Dedifferentiated amniotic fluid mesenchymal stem cell (primary cell): ENCODE data around the gene XPNPEP3.

ENCODE experiments used
- DNase-seq: peaks from one replicate; pipeline ENCODE4 v3.0.0-alpha.2; 2016; ENCODE audit errors: extremely low spot score

XPNPEP3 gene

GRCh38 chr22:40939202-40939601, 82.3 kb downstream of the XPNPEP3 start:
- no peak for DNase-seq

DNA sequence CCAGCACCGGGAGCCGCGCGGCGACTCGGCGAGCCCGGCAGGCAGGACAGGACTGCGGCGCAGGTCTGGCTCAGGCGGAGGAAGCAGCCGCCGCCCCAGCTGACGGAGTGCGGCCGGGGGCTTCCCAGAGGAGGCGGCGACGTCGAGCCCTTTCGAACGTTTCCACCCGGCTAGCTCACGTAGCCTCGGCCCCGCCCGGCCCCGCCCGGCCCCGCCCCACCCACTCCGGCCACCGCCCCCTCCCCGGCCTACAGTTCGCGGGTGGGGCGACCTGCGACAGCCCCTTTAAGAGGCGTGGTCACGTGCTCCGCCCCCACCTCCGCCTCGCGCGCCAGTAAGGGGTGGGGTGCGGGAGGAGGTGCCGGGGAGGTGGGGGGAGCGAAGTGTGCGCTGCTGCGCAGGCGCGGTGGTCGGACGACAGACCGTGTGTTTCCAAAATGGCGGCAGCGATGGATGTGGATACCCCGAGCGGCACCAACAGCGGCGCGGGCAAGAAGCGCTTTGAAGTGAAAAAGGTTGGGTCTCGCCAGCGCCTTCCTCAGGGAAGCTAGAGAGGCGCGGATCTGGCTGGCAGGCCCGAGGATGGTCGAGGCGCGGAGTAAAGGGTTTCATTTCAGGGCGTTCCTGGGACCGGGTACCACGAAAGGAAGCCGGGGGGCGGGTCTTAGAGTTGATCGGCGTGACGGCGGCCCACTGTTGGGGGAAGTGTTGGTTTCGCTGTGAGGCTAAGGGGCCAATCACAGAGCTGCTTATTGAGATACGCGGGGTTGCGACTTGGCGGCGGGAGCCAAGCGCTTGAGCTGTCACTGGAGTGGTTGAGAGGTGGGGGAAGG, 94.2 kb downstream of the XPNPEP3 start, which contains the start of gene RBX1:
RBX1 (plus strand) TSS at position 417 of the 833 bp plus-strand sequence; CDS start at position 438, 21 bp downstream.
- peak; percentile 97 for DNase-seq

DNA sequence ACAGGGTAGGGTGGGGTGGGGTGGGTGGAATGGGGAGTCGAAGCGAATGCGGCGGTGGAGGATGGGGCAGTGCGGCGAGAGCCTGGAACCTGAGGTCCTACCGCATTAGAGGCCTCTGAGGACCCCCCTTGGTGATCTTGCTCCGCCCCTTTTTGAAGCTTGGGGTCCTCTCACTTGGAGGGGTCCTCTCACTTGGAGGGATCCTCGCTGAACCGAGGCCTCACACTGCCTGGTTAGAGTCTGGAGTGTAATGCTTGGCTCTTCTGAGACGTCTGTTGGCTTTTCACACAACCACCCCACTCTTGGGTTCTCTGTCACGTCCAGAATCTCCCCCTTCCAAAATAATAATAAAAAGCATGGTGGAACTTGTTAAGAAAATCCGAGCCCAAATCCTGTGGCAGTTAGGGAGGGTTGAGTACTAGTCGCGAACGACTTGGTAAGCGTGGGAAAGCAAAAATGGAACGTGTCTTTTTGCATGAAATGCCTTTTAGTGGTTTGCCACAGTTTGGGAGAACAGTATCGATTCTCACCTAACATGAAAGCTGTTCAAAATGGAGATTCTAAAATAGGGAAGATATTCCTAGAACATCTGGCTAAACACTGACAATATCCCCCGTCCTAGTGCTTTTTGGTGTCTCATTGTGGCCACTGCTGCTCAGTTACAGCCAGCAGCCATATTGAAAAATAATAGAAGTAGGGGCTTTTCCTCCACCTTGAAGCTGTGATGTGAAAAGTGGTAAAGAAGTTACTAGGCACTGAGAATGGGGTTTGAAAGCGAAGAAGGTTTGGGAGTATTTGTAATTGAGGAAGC, 95.1 kb downstream of the XPNPEP3 start:
- no peak for DNase-seq

DNA sequence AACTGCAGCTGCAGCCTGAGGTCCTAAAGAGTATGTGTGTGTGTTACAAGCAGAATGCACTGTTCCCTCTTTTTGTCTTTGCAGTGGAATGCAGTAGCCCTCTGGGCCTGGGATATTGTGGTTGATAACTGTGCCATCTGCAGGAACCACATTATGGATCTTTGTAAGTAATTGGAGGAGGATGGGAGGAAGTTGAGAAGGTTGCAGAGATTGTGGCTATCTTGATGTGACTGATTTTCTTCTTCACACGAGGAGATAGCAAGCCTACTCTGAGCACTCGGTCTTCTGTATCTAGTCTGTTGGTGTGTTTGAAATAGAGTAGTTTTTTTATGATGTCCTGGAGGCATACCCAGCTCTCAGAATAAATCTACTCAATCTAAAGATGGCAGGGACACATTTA, 96.5 kb downstream of the XPNPEP3 start:
- no peak for DNase-seq

GRCh38 chr22:40954113-40954512, 97.2 kb downstream of the XPNPEP3 start:
- DNase-seq = no peak

DNA sequence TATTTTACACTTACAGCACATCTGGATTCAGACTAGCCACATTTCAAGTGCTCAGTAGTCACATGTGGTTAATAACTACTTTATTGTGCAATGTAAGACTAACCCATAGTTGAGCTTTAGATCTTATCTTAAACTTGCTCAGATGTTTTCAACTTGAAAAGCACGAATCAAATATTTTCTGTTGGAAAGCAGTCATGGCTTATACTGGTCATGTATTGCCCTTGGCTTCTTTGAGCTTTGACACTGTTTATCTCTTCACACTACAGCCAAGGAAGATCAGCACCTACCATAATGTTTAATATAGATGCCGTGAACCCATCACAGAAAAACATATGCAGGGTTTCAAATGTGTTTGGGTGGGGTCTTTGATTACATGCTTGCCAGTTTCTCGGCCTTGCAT, 98.6 kb downstream of the XPNPEP3 start:
- DNase-seq = peak; percentile 32

GRCh38 chr22:40957601-40958000, 100.7 kb downstream of the XPNPEP3 start:
- DNase-seq = no peak

- DNase-seq = no peak
Observed at GRCh38 chr22:40958299-40958698, 101.4 kb downstream of the XPNPEP3 start.

DNA sequence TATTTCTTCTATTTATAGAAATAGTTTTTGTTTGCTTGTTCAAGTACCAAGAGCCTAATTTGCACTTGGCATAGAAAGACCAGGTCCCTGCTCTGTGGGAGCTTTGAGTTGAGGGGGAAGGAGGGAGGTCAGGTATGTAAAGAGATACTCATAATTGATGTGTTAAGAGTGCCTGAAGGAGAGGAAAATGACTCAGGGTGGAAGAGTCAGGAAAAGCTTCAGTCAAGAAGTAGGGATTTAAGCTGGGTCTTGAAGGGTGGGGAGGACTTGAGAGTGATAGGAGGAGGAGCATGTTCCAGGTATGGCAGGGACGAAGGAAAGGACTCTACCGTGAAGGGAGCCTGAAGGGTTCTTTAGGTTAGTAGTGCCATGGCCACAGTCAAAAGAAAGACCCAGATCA, 103.2 kb downstream of the XPNPEP3 start:
- DNase-seq = no peak

DNA sequence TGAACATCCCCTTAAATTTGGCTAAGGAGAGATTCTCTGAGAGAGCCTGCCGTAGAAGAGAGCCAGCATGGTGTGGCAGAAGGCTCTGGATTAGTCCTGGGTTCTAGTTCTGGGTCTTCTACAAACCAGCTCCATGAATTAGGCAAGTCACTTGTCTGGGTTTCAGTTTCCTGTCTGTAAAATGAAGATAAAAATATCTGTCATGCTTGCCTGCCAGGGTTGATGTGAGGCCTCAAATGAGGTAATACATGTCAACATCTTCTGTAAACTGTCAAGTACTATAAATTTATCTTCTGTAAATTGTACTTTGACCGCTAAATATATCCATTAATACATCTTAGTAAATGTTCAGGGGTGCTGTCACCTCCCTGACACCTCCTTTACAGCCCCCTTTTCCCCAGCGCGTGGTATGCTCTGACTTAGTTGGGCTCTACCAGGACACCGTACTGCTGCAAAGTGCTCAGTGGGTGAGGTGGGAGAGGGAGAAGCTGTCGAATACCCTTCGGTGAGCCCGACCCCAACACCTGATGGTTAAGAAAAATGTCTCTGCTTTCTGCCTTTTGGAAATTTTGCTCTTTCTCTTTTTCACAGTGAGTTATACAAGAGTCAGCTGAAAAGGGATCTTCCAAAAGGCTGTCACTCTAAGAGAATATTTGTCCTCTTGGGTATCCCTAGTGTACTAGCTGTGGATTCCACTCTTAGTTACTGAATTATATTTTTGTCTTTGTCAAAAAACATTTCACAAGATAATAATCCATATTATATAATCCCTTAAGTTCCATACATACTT, 109.2 kb downstream of the XPNPEP3 start:
- DNase-seq = no peak

GRCh38 chr22:40966726-40967085, 109.8 kb downstream of the XPNPEP3 start:
- no peak for DNase-seq

DNA sequence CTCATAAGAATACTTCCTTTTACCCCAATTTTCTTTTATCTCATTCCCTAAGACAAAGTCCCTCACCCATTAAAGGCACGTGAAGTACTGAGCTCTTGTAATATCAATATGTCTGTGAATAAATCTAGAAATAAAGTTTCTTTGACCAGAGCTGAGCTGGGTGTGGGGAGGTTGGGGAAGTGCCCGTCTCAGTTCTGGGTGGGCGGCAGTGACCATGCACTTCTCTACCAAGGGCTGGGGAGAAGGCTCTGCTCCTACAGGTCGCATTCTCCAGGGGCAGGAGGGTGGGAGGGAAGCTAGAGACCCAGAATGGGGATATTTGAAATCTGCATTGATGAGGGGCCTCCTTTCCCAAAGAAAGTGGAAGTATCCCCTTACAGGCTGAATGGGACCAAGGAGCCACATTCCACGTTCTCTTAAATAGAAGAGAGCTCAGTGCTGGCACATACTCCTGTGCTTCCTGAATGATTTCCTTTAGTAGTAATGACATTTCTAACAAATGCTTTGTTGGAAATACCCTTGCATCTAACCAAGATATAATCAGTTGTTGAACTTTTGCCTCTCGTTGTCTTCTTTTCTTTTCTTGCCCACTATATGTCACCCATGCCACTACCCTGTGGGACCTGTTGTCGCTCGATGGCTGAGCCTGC, 110.3 kb downstream of the XPNPEP3 start:
- DNase-seq = no peak

DNA sequence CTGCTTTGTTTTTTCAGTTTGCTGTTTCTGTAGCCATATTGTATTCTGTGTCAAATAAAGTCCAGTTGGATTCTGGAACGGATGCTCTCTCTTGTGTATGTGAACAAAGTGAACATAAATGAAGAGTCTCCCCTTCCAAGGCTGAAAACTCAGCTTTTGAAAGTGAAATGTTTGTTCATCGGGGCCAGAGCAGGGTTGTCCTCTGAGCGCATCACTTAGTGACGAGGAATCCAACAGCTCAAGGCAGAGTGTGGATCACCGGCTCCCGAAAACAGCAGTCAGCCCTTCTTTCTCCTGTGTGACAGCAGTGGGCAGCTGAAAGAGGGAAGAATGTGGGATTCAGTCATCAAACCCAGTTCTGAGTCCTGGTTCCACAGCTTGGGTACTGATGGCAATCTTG, 115.6 kb downstream of the XPNPEP3 start:
- DNase-seq = no peak

DNA sequence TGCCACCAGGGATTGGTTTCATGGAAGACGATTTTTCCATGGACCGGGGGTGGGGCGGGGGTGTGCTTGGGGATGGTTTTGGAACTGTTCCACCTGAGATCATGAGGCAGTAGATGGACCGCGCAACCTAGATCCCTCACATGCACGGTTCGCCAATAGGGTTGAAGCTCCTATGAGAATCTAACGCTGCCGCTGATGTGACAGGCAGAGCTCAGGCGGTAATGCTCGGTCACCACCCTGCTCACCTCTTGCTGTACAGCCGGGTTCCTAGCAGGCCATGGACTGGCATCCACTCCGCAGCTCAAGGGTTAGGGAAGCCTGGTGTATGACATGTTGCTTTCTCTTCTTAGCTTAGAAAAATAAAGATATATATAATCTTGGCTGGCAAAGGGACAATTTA, 116.2 kb downstream of the XPNPEP3 start:
- DNase-seq = no peak

DNA sequence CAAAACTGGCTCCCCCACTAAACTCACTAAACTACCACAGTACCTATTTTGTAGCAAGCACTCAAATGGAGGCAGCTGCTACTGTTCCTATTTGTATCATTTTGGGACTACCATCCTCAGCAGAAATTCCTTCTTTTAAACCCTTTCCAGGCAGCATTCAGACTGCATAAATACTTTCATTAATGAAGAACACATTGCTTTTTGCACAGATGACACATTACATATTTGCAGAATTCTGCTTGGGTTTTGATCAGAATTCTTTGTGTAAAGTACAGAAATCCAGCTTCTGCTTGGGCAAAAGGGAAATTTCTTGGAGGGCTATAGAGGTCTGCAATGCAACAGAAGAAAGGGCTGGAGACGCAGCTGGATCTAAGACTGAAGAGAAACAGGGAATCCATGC, 118.4 kb downstream of the XPNPEP3 start:
- DNase-seq = peak; percentile 20

GRCh38 chr22:40976866-40977700, 120.1 kb downstream of the XPNPEP3 start:
- no peak for DNase-seq

GRCh38 chr22:40979198-40979597, 122.2 kb downstream of the XPNPEP3 start:
- DNase-seq = no peak

DNA sequence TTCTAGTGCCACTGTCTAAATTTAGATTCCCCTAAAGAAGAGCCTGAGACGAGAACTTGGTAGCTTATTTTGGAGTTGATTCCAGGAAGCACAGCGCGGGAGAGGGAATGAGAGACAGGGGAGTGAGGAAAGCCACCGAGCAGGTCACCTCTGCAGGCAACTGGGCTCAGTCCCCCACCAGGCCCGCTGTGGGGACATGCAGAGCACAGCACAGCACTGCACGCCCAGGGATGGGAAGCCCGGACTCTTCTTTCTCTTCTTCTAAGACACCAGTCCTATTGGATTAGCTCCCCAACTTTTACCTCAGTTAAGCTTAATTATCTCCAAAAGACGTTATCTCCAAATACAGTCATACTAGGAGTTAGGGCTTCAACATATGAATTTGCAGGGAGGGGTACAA, 122.9 kb downstream of the XPNPEP3 start:
- no peak for DNase-seq
